Activated CD8-positive, alpha-beta T cell treated with anti-CD3 and anti-CD28 coated beads for 36 hours (primary cell): ENCODE measurements around the gene TSPAN32. TPM values are rescaled to one million over a fixed set of nuclear protein-coding genes. Genes with fewer than 3 reads are reported as not detected.

Experiments used
- ATAC-seq: fragments of 200-7000 bp; cut with Tn5 transposase; one replicate; pipeline ENCODE4 v1.10.0; 2021; ENCODE audit warnings: mild to moderate bottlenecking, moderate library complexity
- CTCF ChIA-PET: fragments of 350-600 bp; sonication (Branson Sonifier 250); formaldehyde crosslinking; loops from one replicate; lab custom pipeline; 2021; ENCODE audit warnings: antibody characterized with exemption; lab: Charles Lee
- POLR2A ChIA-PET: fragments of 350-600 bp; sonication (Branson Sonifier 250); formaldehyde crosslinking; loops from one replicate; lab custom pipeline; 2021; ENCODE audit warnings: antibody characterized with exemption; lab: Charles Lee
- DNase-seq: peaks from one replicate; pipeline ENCODE4 v3.0.0-alpha.2; 2020
- H3K27ac Mint-ChIP-seq: one replicate; pipeline ENCODE4 v1.8.0; 2021; ENCODE audit warnings: mild to moderate bottlenecking, mixed read lengths
- H3K27me3 Mint-ChIP-seq: one replicate; pipeline ENCODE4 v1.8.0; 2021; ENCODE audit warnings: mixed read lengths
- H3K36me3 Mint-ChIP-seq: one replicate; pipeline ENCODE4 v1.8.0; 2021; ENCODE audit warnings: low read depth, mixed read lengths
- H3K4me1 Mint-ChIP-seq: one replicate; pipeline ENCODE4 v1.8.0; 2021; ENCODE audit warnings: low read depth, mixed read lengths
- H3K4me3 Mint-ChIP-seq: one replicate; pipeline ENCODE4 v1.8.0; 2021; ENCODE audit warnings: mild to moderate bottlenecking, moderate library complexity, mixed read lengths
- H3K9me3 Mint-ChIP-seq: one replicate; pipeline ENCODE4 v1.8.0; 2021; ENCODE audit warnings: mixed read lengths
- CTCF ChIP-seq: fragments of 200-600 bp; IDR thresholded peaks from one replicate; pipeline ENCODE4 v1.8.0; 2022; ENCODE audit warnings: antibody characterized with exemption, mild to moderate bottlenecking
- intact Hi-C: fragments of 100-400 bp; cut with micrococcal nuclease; formaldehyde crosslinking; loops from one replicate; pipeline ENCODE4 v1.10.0; 2022
- total RNA-seq, 2 experiments: library from RNA; stranded (reverse); gene quantifications; one replicate each; pipeline ENCODE4 v1.2.3, GENCODE V29; 2021

TSPAN32 gene
- total RNA-seq, 2 experiments from 2014 or later, result 3.1 to 4.9 TPM

GRCh38 chr11:2366733-2367132 lies 64.9 kb downstream of the TSPAN32 start:
- Mint-ChIP-seq H3K36me3 (no peaks in the 10 kb centered on the region), H3K9me3 (no peaks in the 10 kb centered on the region), H3K27me3 (no peaks in the 10 kb centered on the region), H3K4me3 (no peak overlapping the region), H3K4me1 (no peaks in the 10 kb centered on the region), H3K27ac (no peak overlapping the region)
- DNase-seq, result no peak
- no peak for ATAC-seq
- POLR2A ChIA-PET, result interaction anchor here (0.6 to 1.4 kb wide), 3 partner anchors 10 to 17 kb away, joined by 3 to 6 read pairs (median 4); partner anchors contain the start of gene CD81
- TF ChIP-seq CTCF, result no peak
- CTCF ChIA-PET, result no interaction called here
- intact Hi-C loops, result no loop called here

GRCh38 chr11:2367266-2368160 lies 65.7 kb downstream of the TSPAN32 start:
- H3K4me1 Mint-ChIP-seq, result no peaks in the 10 kb centered on the region
- H3K4me3 Mint-ChIP-seq, result no peak overlapping the region
- ATAC-seq, result no peak
- CTCF ChIA-PET, result no interaction called here
- POLR2A ChIA-PET, result interaction anchor here (0.6 to 1.4 kb wide), 3 partner anchors 9 to 17 kb away, joined by 3 to 6 read pairs (median 4); partner anchors contain the start of gene CD81
- no peak for TF ChIP-seq CTCF
- H3K27me3 Mint-ChIP-seq, result no peaks in the 10 kb centered on the region
- H3K27ac Mint-ChIP-seq, result no peak overlapping the region
- H3K36me3 Mint-ChIP-seq, result no peaks in the 10 kb centered on the region
- intact Hi-C loops, result no loop called here
- H3K9me3 Mint-ChIP-seq, result no peaks in the 10 kb centered on the region
- no peak for DNase-seq

Other genes with a start within 250 kb of the TSPAN32 start
- 1 to 10 TPM; 8.1 to 8.2 TPM for gene IGF2, start 162.6 kb upstream of the TSPAN32 start, total RNA-seq
- not detected for gene INS, start 140.8 kb upstream of the TSPAN32 start, total RNA-seq
- gene TH, start 130.2 kb upstream of the TSPAN32 start, total RNA-seq, result not detected
- 1 to 10 TPM; 2.7 to 3.4 TPM for gene ASCL2, start 31.4 kb upstream of the TSPAN32 start, total RNA-seq
- 1 to 10 TPM; 2.1 to 2.2 TPM for gene C11orf21, start 95 bp upstream of the TSPAN32 start, total RNA-seq
- gene CD81, start 75.3 kb downstream of the TSPAN32 start, total RNA-seq, result 100 to 1,000 TPM; 133 to 138 TPM
- 10 to 100 TPM; 36.2 to 38.9 TPM for gene TSSC4, start 98.7 kb downstream of the TSPAN32 start, total RNA-seq
- gene TRPM5, start 142.5 kb downstream of the TSPAN32 start, total RNA-seq, result not detected
- 1 to 10 TPM; 8.7 to 9.5 TPM for gene KCNQ1, start 143.0 kb downstream of the TSPAN32 start, total RNA-seq